Measurements from ENCODE around the gene TSEN54. TPM values are rescaled to one million over a fixed set of nuclear protein-coding genes. Genes with fewer than 3 reads are reported as not detected.
A peak's percentile ranks its signal among the peaks of the same experiment; 100 is the strongest.

The TSEN54 gene
- total RNA-seq, 2 experiments from 2014 or later: 75.2 to 76.0 TPM

GRCh38 chr17:75521290-75521689 is 5.0 kb downstream of the TSEN54 start:
- DNase-seq: no peak
- no peaks in the 10 kb centered on the region for H3K9me3 Mint-ChIP-seq
- no peak for ATAC-seq (ENCODE audit: low read depth)
- no peak overlapping the region for H3K4me3 Mint-ChIP-seq
- no peaks in the 10 kb centered on the region for H3K27me3 Mint-ChIP-seq
- POLR2A ChIA-PET: interaction anchor here (1.4 kb wide), 1 partner anchor 14 kb away, joined by 3 read pairs; no protein-coding TSS in a partner anchor
- no peak overlapping the region for H3K27ac Mint-ChIP-seq
- H3K4me1 Mint-ChIP-seq: peaks cover 25% of the 10 kb centered on the region
- peaks cover 20% of the 10 kb centered on the region for H3K36me3 Mint-ChIP-seq

- Mint-ChIP-seq H3K4me3 (no peak overlapping the region), H3K27ac (no peak overlapping the region), H3K4me1 (peaks cover 31% of the 10 kb centered on the region), H3K27me3 (peaks cover 6% of the 10 kb centered on the region), H3K36me3 (peaks cover 20% of the 10 kb centered on the region), H3K9me3 (no peaks in the 10 kb centered on the region)
- DNase-seq (no peak), ATAC-seq (ENCODE audit: low read depth) (no peak)
- POLR2A ChIA-PET: interaction anchor here (1.4 kb wide), 1 partner anchor 13 kb away, joined by 3 read pairs; no protein-coding TSS in a partner anchor
These were observed 5.8 kb downstream of the TSEN54 start for GRCh38 chr17:75521951-75522727.

GRCh38 chr17:75523647-75524046 is 7.3 kb downstream of the TSEN54 start:
- POLR2A ChIA-PET: no interaction called here
- Mint-ChIP-seq H3K27me3 (peaks cover 6% of the 10 kb centered on the region), H3K36me3 (peaks cover 17% of the 10 kb centered on the region), H3K4me3 (no peak overlapping the region), H3K4me1 (peaks cover 17% of the 10 kb centered on the region), H3K9me3 (no peaks in the 10 kb centered on the region), H3K27ac (no peak overlapping the region)
- no peak for DNase-seq
- ATAC-seq (ENCODE audit: low read depth): no peak

- POLR2A ChIA-PET: interaction anchor here (0.7 to 1.8 kb wide), 6 partner anchors 8 to 241 kb away, joined by 3 to 23 read pairs (median 6); partner anchors contain the start of genes SLC25A19 and TSEN54
- H3K4me3 Mint-ChIP-seq: peak overlapping the region; percentile 39
These were observed 8.1 kb downstream of the TSEN54 start for GRCh38 chr17:75524269-75524969.

GRCh38 chr17:75524970-75525805 is 8.9 kb downstream of the TSEN54 start, which contains the start of gene LLGL2:
Gene LLGL2 (plus strand): TSS chr17:75525697. CDS start chr17:75543427, 17,730 bp downstream.
- Mint-ChIP-seq H3K36me3 (peaks cover 8% of the 10 kb centered on the region), H3K9me3 (no peaks in the 10 kb centered on the region), H3K27ac (no peak within 1 kb of the TSS), H3K27me3 (peaks cover 6% of the 10 kb centered on the region), H3K4me1 (peaks cover 9% of the 10 kb centered on the region), H3K4me3 (peak within 1 kb of the TSS; percentile 74)
- DNase-seq (peak; percentile 92), ATAC-seq (ENCODE audit: low read depth) (peak; percentile 90)
- POLR2A ChIA-PET: interaction anchor here (0.6 to 1.8 kb wide), 13 partner anchors 9 to 552 kb away, joined by 3 to 23 read pairs (median 4); partner anchors contain the start of genes GRB2, SLC25A19, TMEM94 and TSEN54

More at GRCh38 chr17:75524269-75524969, 8.1 kb downstream of the TSEN54 start:
- peaks cover 6% of the 10 kb centered on the region for H3K27me3 Mint-ChIP-seq
- peaks cover 12% of the 10 kb centered on the region for H3K36me3 Mint-ChIP-seq
- no peak overlapping the region for H3K27ac Mint-ChIP-seq
- H3K9me3 Mint-ChIP-seq: no peaks in the 10 kb centered on the region
- DNase-seq (no peak), ATAC-seq (ENCODE audit: low read depth) (no peak)
- H3K4me1 Mint-ChIP-seq: peaks cover 11% of the 10 kb centered on the region

- no peak for DNase-seq
- Mint-ChIP-seq H3K9me3 (no peaks in the 10 kb centered on the region), H3K27me3 (peaks cover 6% of the 10 kb centered on the region), H3K27ac (no peak overlapping the region), H3K4me3 (peak overlapping the region; percentile 74), H3K36me3 (peaks cover 5% of the 10 kb centered on the region), H3K4me1 (peaks cover 9% of the 10 kb centered on the region)
- POLR2A ChIA-PET: interaction anchor here (0.5 to 1.9 kb wide), 10 partner anchors 8 to 120 kb away, joined by 4 to 23 read pairs (median 6); partner anchors contain the start of genes GRB2, TMEM94 and TSEN54
- peak; percentile 4 for ATAC-seq (ENCODE audit: low read depth)
These were observed 9.7 kb downstream of the TSEN54 start for GRCh38 chr17:75525806-75526554.

- Mint-ChIP-seq H3K4me3 (peak overlapping the region; percentile 67), H3K9me3 (no peaks in the 10 kb centered on the region), H3K36me3 (peaks cover 5% of the 10 kb centered on the region), H3K27me3 (peaks cover 6% of the 10 kb centered on the region), H3K27ac (no peak overlapping the region), H3K4me1 (peaks cover 9% of the 10 kb centered on the region)
- POLR2A ChIA-PET: interaction anchor here (0.5 to 1.9 kb wide), 11 partner anchors 8 to 488 kb away, joined by 3 to 12 read pairs (median 5); partner anchors contain the start of gene TSEN54
- no peak for ATAC-seq (ENCODE audit: low read depth)
- no peak for DNase-seq
These were observed 10.4 kb downstream of the TSEN54 start for GRCh38 chr17:75526555-75527270.

- peaks cover 26% of the 10 kb centered on the region for H3K4me1 Mint-ChIP-seq
- no peak overlapping the region for H3K4me3 Mint-ChIP-seq
- no peaks in the 10 kb centered on the region for H3K9me3 Mint-ChIP-seq
- DNase-seq (no peak), ATAC-seq (ENCODE audit: low read depth) (no peak)
- H3K27ac Mint-ChIP-seq: no peak overlapping the region
- H3K27me3 Mint-ChIP-seq: peaks cover 7% of the 10 kb centered on the region
- H3K36me3 Mint-ChIP-seq: peaks cover 3% of the 10 kb centered on the region
- POLR2A ChIA-PET: no interaction called here
These were observed 14.8 kb downstream of the TSEN54 start for GRCh38 chr17:75530837-75531720.

GRCh38 chr17:75531721-75532072 is 15.4 kb downstream of the TSEN54 start:
- ATAC-seq (ENCODE audit: low read depth) (no peak), DNase-seq (no peak)
- peaks cover 3% of the 10 kb centered on the region for H3K36me3 Mint-ChIP-seq
- POLR2A ChIA-PET: no interaction called here
- H3K9me3 Mint-ChIP-seq: no peaks in the 10 kb centered on the region
- no peak overlapping the region for H3K4me3 Mint-ChIP-seq
- peaks cover 22% of the 10 kb centered on the region for H3K4me1 Mint-ChIP-seq
- no peak overlapping the region for H3K27ac Mint-ChIP-seq
- peaks cover 6% of the 10 kb centered on the region for H3K27me3 Mint-ChIP-seq

- Mint-ChIP-seq H3K4me3 (peak overlapping the region; percentile 64), H3K36me3 (peaks cover 3% of the 10 kb centered on the region), H3K9me3 (no peaks in the 10 kb centered on the region), H3K27me3 (peaks cover 1% of the 10 kb centered on the region), H3K4me1 (peaks cover 17% of the 10 kb centered on the region), H3K27ac (peak overlapping the region; percentile 89)
- ATAC-seq (ENCODE audit: low read depth): peak; percentile 99
- DNase-seq: peak; percentile 70
- POLR2A ChIA-PET: interaction anchor here (0.7 to 1.7 kb wide), 11 partner anchors 8 to 53 kb away, joined by 3 to 12 read pairs (median 7); partner anchors contain the start of genes LLGL2 and TSEN54
These were observed 18.8 kb downstream of the TSEN54 start for GRCh38 chr17:75535119-75535537.

GRCh38 chr17:75535871-75536270 is 19.5 kb downstream of the TSEN54 start:
- peaks cover 17% of the 10 kb centered on the region for H3K4me1 Mint-ChIP-seq
- no peak for DNase-seq
- peaks cover 3% of the 10 kb centered on the region for H3K36me3 Mint-ChIP-seq
- H3K4me3 Mint-ChIP-seq: no peak overlapping the region
- POLR2A ChIA-PET: interaction anchor here (0.7 to 1.7 kb wide), 6 partner anchors 9 to 53 kb away, joined by 4 to 12 read pairs (median 8); partner anchors contain the start of genes LLGL2 and TSEN54
- H3K27me3 Mint-ChIP-seq: peaks cover 1% of the 10 kb centered on the region
- ATAC-seq (ENCODE audit: low read depth): no peak
- H3K27ac Mint-ChIP-seq: peak overlapping the region; percentile 89
- no peaks in the 10 kb centered on the region for H3K9me3 Mint-ChIP-seq

Measured in activated naive CD8-positive, alpha-beta T cell treated with anti-CD3 and anti-CD28 coated beads, Interleukin-2, amount 10 ng/mL, durations not matched to agents 7 days and 5 days (primary cell).